WERI-Rb-1 (cell line): ENCODE data around the gene LAD1.
A peak's percentile ranks its signal among the peaks of the same experiment; 100 is the strongest.

Source experiments
- DNase-seq: peaks from one replicate; pipeline ENCODE4 v3.0.0-alpha.2; 2020
- H3K27ac ChIP-seq: fragments of 250-450 bp; sonication (Bioruptor Pico); 2 replicates; pipeline ENCODE4 v1.5.1; 2020; ENCODE audit warnings: mild to moderate bottlenecking, moderate library complexity
- H3K27me3 ChIP-seq: fragments of 250-450 bp; sonication (Bioruptor Pico); 2 replicates; pipeline ENCODE4 v1.5.1; 2021; ENCODE audit warnings: mild to moderate bottlenecking, low read depth, moderate library complexity; ENCODE audit not compliant: insufficient read depth, severe bottlenecking
- H3K36me3 ChIP-seq: fragments of 250-450 bp; sonication (Bioruptor Pico); 2 replicates; pipeline ENCODE4 v1.5.1; 2020; ENCODE audit warnings: mild to moderate bottlenecking, moderate library complexity
- H3K4me3 ChIP-seq: 2 replicates; pipeline ENCODE4 v1.5.1; 2011; ENCODE audit warnings: low read depth, mild to moderate bottlenecking, control low read depth, low read length
- H3K9me3 ChIP-seq: fragments of 250-450 bp; sonication (Bioruptor Pico); 2 replicates; pipeline ENCODE4 v1.5.1; 2021; ENCODE audit warnings: mild to moderate bottlenecking, moderate library complexity; ENCODE audit not compliant: severe bottlenecking
- TF ChIP-seq, protein P1 (sequence below): IDR thresholded peaks from 2 replicates; pipeline ENCODE4 v1.5.1; 2011; ENCODE audit warnings: low read depth, mild to moderate bottlenecking, control low read depth, inconsistent platforms, low read length

The LAD1 gene

DNA sequence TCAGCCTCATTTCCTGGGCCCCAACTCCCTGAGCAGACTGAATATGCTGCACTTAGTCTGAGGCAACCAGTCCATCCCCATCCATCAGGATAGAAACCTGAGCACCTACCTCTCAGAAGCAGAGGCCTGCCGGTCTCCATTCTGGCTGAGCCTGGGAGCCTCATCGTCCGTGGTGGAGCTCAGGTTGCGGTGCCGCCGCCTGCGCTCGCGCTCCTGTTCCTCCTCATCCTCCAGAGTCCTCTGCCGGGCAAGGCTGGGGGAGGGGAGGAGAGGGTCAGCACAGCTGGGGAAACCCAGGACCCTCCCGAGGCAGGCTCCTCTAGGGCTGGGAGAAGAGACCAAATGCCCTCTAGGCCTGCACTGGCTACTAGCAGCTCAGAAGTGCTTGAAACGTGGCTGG, 10.1 kb downstream of the LAD1 start:
- no peaks in the 10 kb centered on the region for H3K27me3 ChIP-seq
- H3K27ac ChIP-seq, result no peak overlapping the region
- H3K4me3 ChIP-seq, result no peak overlapping the region
- no peak for DNase-seq
- H3K9me3 ChIP-seq, result no peaks in the 10 kb centered on the region
- no peaks in the 10 kb centered on the region for H3K36me3 ChIP-seq
- TF ChIP-seq, protein P1, sequence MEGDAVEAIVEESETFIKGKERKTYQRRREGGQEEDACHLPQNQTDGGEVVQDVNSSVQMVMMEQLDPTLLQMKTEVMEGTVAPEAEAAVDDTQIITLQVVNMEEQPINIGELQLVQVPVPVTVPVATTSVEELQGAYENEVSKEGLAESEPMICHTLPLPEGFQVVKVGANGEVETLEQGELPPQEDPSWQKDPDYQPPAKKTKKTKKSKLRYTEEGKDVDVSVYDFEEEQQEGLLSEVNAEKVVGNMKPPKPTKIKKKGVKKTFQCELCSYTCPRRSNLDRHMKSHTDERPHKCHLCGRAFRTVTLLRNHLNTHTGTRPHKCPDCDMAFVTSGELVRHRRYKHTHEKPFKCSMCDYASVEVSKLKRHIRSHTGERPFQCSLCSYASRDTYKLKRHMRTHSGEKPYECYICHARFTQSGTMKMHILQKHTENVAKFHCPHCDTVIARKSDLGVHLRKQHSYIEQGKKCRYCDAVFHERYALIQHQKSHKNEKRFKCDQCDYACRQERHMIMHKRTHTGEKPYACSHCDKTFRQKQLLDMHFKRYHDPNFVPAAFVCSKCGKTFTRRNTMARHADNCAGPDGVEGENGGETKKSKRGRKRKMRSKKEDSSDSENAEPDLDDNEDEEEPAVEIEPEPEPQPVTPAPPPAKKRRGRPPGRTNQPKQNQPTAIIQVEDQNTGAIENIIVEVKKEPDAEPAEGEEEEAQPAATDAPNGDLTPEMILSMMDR, result no peak

DNA sequence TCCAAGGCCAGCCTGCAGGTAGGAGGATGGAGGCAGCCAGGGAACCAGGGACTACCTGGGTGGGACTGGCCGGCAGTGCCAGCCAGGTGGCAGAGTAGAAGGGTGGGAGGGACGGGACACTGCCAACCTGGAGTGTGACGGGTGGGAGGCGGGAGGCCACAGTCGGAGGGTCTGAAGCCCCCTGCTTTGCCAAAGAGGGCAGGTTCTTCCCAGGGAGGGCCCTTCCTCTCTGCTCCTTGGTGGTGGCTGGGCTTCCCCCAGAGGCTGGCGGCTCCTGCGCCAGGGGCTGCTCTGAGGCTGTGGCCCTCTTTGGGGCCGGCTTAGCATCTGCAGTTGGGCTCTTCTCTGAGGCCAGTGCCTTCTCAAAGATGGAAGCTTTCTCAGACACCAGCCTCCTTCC, 12.9 kb downstream of the LAD1 start:
- no peak for DNase-seq
- no peak overlapping the region for H3K4me3 ChIP-seq
- H3K9me3 ChIP-seq, result no peaks in the 10 kb centered on the region
- no peak overlapping the region for H3K27ac ChIP-seq
- no peaks in the 10 kb centered on the region for H3K27me3 ChIP-seq
- no peaks in the 10 kb centered on the region for H3K36me3 ChIP-seq
- TF ChIP-seq, protein P1, result no peak

DNA sequence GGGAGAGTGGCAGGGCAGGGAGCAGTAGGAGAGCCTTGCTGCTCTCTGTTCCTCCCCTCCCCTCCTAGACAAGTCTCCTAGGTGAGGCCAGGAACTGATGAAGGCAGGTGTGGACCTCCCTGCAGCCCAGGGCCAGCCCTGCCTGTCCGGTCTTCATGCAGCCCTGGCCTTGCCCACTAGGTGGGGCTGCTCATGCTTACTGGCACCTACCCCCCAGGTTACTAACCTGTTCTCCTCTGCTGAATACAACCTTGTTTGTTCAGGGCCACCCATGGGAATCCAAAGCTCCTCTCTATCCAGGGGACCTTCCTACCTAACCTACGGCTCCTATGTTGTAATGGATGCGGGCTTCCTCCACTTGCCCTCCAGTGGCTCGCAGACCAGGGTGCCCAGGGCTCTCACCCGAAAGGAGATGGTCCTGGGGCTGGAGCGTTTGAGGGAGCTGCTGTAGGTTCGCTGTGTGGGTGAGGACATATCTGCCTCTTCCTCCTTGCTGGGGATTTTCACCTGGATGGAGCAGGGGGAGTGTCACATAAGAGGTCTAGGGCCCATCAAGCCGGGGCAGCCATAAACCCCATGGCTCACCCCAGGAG, 13.7 kb downstream of the LAD1 start:
- H3K36me3 ChIP-seq, result no peaks in the 10 kb centered on the region
- H3K9me3 ChIP-seq, result no peaks in the 10 kb centered on the region
- no peak overlapping the region for H3K4me3 ChIP-seq
- TF ChIP-seq, protein P1, result peak; percentile 100
- no peak overlapping the region for H3K27ac ChIP-seq
- peak; percentile 96 for DNase-seq
- H3K27me3 ChIP-seq, result no peaks in the 10 kb centered on the region

DNA sequence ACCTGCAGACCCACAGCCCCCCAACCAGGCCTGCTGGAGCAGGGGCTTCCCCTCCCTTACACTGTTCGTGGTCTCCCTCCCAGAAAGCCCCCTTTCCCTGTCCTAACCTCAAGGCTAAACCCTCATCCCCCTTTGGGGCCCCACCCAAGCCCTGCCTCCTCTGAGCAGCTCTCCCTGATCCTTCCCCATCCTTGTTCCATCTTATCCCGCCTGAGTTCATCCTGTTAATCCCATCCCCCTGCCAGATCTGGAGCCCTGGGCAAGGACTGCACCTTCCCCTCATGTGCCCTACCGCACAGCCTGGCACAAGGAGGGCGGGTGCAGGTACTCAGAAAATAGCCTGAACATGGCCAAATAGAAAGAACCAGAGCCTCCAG, 14.7 kb downstream of the LAD1 start:
- Histone ChIP-seq H3K27ac (no peak overlapping the region; the same call in 1 of the 2 replicates), H3K27me3 (no peaks in the 10 kb centered on the region)
- peak; percentile 72 for DNase-seq

DNA sequence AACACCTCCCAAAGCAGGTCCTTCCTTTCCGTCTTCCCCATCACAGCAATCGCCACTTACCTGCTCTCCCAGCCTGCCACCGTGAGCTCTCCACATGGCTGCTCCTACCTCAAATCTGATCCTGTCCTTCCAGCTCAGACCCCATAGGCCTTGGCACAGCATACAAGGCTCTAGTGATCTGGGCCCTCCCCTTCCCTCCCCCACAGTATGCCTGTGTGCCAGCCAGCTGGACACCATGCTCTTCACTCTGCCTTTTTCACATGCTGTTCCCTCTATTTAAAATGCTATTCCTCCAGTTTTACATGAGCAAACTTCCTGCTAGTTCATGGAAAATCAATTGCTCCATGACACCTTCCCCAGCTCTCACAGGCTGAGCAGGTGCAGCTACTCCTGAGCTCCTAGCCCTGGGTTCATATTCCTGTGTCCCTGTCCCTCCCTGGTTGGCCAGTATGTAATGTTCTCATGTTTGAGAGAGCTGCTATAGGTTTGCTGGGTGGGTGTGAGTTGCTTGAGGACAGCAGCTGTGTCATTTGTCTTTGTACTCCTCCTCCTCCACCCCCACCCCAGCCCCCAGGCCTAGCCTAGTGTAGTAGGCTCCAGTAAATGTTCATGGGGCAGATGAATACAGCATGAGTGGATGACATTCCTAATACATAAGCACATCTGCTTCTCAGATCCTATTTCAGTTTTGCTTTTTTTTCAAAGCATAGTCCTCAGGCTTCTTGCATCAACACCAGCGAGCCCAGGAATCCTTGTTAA, 15.3 kb downstream of the LAD1 start:
- Histone ChIP-seq H3K36me3 (no peaks in the 10 kb centered on the region), H3K9me3 (no peaks in the 10 kb centered on the region), H3K27me3 (no peaks in the 10 kb centered on the region), H3K4me3 (no peak overlapping the region), H3K27ac (no peak overlapping the region; the same call in 1 of the 2 replicates)
- TF ChIP-seq, protein P1, result no peak
- no peak for DNase-seq

More for the DNA sequence above, 14.7 kb downstream of the LAD1 start:
- Histone ChIP-seq H3K36me3 (no peaks in the 10 kb centered on the region), H3K9me3 (no peaks in the 10 kb centered on the region), H3K4me3 (no peak overlapping the region)
- TF ChIP-seq, protein P1, result no peak
